Thoracic aorta (tissue), 2 donors: Measurements from ENCODE around the gene PIGZ. TPM values are rescaled to one million over a fixed set of nuclear protein-coding genes. Genes with fewer than 3 reads are reported as not detected.

Source experiments
- ATAC-seq: fragments of 150-250 bp; one replicate; pipeline ENCODE4 v1.8.0; 2017; ENCODE audit warnings: low read depth; ENCODE audit not compliant: insufficient number of reproducible peaks, low FRiP score
- DNase-seq: peaks from one replicate; pipeline ENCODE4 v3.0.0-alpha.2; 2020; ENCODE audit warnings: low spot score
- H3K27ac ChIP-seq, 2 donors: fragments of 200-600 bp; sonication (generic); 1 replicate in 1 of 2; 2 replicates in 1 of 2; pipeline ENCODE4 v1.5.1; 2016; ENCODE audit warnings: mild to moderate bottlenecking in 2 of 2, moderate library complexity in 2 of 2
- H3K27me3 ChIP-seq: fragments of 200-600 bp; sonication (generic); replicated peaks from 2 replicates; pipeline ENCODE4 v1.6.0; 2016; ENCODE audit warnings: mild to moderate bottlenecking; ENCODE audit not compliant: insufficient read depth
- H3K36me3 ChIP-seq: fragments of 200-600 bp; sonication (generic); one replicate; pipeline ENCODE4 v1.5.1; 2016
- H3K4me1 ChIP-seq, 2 donors: fragments of 200-600 bp; sonication (generic); 1 replicate in 1 of 2; 2 replicates in 1 of 2; pipeline versions ENCODE4 v1.5.1 to v1.6.0; 2016; ENCODE audit warnings: low read depth in 2 of 2, mild to moderate bottlenecking in 1 of 2; ENCODE audit not compliant: control insufficient read depth in 1 of 2
- H3K4me3 ChIP-seq: fragments of 200-600 bp; sonication (generic); 2 replicates; pipeline ENCODE4 v1.5.1; 2016; ENCODE audit warnings: mild to moderate bottlenecking
- H3K9me3 ChIP-seq: fragments of 200-600 bp; sonication (generic); 2 replicates; pipeline ENCODE4 v1.5.1; 2016
- CTCF ChIP-seq: fragments of 200-600 bp; sonication (generic); IDR thresholded peaks from one replicate; pipeline ENCODE4 v1.5.1; 2019; ENCODE audit warnings: antibody characterized with exemption
- total RNA-seq, 2 donors: library from RNA; depleted of rRNA; stranded (reverse); fragments of >200 nt; gene quantifications; one replicate each; pipeline versions ENCODE4 v1.1.0 to v1.2.3, GENCODE V29; 2016

Gene PIGZ
- total RNA-seq, 2 donors from 2014 or later: 11.0 to 17.4 TPM

GRCh38 chr3:197014024-197014423 is 45.4 kb upstream of the PIGZ start:
- Histone ChIP-seq H3K27ac (no peak overlapping the region), H3K4me1 (no peaks in the 10 kb centered on the region), H3K9me3 (no peaks in the 10 kb centered on the region), H3K4me3 (no peak overlapping the region), H3K27me3 (no peaks in the 10 kb centered on the region), H3K36me3 (no peaks in the 10 kb centered on the region)
- no peak for ATAC-seq
- no peak for DNase-seq
- no peak for TF ChIP-seq CTCF

GRCh38 chr3:197012540-197012883 is 43.9 kb upstream of the PIGZ start:
- H3K36me3 ChIP-seq: no peaks in the 10 kb centered on the region
- H3K4me3 ChIP-seq: no peak overlapping the region
- no peak for TF ChIP-seq CTCF
- DNase-seq (no peak), ATAC-seq (no peak)
- no peaks in the 10 kb centered on the region for H3K4me1 ChIP-seq
- no peaks in the 10 kb centered on the region for H3K9me3 ChIP-seq
- no peaks in the 10 kb centered on the region for H3K27me3 ChIP-seq
- H3K27ac ChIP-seq: no peak overlapping the region

DNA sequence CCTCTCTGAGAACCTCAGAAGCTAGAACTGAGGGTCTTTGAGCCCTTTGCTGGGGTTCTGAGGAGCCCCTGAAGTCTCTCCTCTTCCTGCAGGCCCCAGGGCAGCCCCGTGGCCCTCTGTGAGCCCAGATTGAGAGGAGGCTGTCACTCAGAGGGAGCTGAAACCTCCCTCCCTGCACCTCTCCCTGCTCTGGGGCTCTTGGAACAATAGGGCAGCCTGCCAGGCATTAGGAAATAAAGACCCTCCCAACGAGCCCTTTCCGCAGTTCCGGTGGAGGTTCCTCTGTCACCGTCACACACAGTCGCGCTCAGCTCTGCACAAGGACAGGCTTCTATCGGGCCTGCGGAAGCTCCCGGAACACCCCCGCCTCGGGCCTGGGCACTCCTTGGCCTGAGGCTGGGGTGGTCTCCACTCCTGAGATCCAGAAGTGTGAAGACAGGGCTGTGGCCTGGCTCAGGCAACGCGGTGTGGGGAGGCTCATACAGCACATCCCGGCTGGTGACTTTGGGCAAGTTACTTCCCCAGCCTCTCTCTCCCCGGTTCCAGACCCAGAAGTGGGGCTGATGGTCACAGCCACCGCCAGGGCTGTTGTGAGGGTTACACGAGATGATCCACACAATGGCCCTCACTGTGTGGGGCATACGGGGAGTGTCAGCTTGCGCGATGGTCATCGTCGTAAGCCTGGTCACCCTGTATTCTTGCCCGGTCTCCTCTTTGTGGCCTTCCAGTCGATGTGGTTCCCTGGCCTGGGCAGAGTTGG is 43.3 kb upstream of the PIGZ start:
- no peak for ATAC-seq
- Histone ChIP-seq H3K9me3 (no peaks in the 10 kb centered on the region), H3K4me3 (no peak overlapping the region), H3K27me3 (no peaks in the 10 kb centered on the region), H3K36me3 (no peaks in the 10 kb centered on the region), H3K4me1 (no peaks in the 10 kb centered on the region), H3K27ac (no peak overlapping the region)
- DNase-seq: no peak
- no peak for TF ChIP-seq CTCF

DNA sequence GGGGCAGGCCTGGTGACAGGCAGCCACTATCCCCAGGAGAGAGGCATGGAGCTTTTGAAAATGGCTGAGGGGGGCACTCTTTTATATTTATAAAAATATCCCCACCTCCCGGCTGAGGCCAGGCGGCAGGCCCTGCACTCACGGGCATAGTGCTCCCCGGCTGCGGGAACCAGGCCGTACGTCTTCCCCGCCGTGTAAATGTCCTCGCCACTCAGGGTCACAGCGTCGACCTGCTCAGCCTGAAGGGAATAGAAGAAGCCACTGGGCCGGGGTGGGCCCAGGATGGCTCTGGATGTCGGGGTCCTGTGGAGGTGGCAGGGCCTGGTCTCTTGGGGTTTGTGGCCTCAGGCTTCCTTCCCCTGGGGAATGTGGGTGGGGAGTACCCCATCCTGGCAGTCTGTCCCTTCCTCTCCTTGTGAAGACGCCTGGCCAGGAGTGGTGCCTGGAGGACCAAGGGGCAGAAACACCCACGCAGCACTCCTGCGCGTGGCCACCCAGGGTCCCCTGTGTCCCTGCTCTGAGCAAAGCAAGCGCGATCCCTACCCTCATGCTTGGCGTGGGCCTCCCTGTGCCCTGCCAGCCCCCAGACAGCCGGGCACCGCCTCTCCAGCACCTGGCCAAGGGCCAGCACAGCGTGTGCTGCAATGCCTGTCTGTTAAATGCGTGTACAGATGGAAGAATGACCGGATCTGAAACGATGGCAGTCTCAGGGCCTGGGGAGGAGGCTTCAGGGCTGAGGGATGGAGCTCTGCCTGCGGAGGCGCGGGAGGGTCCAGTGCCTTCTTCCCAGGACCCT is 42.1 kb upstream of the PIGZ start:
- Histone ChIP-seq H3K4me3 (no peak overlapping the region), H3K4me1 (no peaks in the 10 kb centered on the region), H3K27ac (no peak overlapping the region), H3K9me3 (no peaks in the 10 kb centered on the region), H3K27me3 (no peaks in the 10 kb centered on the region), H3K36me3 (no peaks in the 10 kb centered on the region)
- DNase-seq (no peak), ATAC-seq (no peak)
- no peak for TF ChIP-seq CTCF

DNA sequence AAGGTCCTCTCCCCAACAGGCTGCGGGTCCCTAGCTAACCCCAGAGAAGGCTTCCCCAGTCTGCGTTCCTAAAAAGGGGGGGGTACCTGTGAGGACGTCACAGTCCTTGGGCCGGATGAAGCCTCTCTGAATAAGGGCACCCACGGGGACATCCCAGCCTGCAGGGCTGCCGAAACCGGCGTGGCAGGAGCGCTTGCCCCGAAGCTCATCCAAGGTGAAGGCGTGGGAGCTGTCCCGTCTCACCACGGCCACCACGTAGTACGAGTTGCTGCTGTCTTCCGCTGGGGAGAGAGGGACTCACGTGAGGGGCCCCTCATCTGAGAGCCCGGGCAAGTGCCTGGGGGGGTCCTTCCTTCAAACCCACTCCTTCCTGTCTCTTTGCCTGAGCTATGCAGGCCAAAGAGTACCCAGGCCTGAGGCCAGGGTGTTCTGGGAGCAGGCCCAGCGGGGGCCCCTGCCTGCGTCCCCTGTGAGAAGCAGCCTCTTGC is 40.9 kb upstream of the PIGZ start:
- Histone ChIP-seq H3K36me3 (no peaks in the 10 kb centered on the region), H3K27me3 (no peaks in the 10 kb centered on the region), H3K4me3 (no peak overlapping the region), H3K27ac (no peak overlapping the region), H3K4me1 (no peaks in the 10 kb centered on the region), H3K9me3 (no peaks in the 10 kb centered on the region)
- TF ChIP-seq CTCF: no peak
- ATAC-seq (no peak), DNase-seq (no peak)
